ENCODE measurements around the gene USHBP1.

The USHBP1 gene

DNA sequence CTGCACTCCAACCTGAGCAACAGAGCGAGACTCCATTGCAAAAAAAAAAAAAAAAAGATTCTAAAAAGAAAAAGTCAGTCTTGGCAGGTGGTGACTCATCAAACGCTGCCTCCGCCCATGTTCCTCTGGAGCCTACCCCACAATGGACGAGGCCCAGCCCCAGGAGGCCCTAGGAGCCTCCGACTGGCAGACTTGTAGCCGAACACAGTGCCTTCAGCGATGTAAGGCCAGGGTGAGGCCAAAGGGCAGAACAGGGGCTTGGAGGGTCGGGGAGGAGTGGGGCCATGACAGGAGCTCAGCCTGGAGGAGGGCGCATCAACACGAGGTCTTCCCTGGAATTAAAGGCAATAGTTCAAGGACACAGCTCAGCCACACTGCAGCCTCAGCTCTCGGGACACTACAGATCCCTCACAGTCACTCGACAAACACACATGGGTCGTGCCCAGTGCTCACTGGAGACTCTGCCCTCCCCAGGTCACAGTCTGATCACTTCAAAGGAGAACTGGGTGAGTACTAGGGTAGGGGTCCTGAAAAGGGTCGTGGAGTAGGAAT is 44.3 kb downstream of the USHBP1 start:
- H3K36me3 ChIP-seq (ENCODE audit: insufficient read depth, low read length), result peaks cover 5% of the 10 kb centered on the region; the same call in 1 of the 2 replicates
- DNase-seq (ENCODE audit: low read depth, low spot score), result no peak
- H3K9me3 ChIP-seq (ENCODE audit: low read depth, low read length), result no peaks in the 10 kb centered on the region
- no peak overlapping the region for H3K4me3 ChIP-seq
- no peak for TF ChIP-seq POLR2AphosphoS5 (IDR thresholded peaks at IDR 0.05; ENCODE audit: borderline replicate concordance, low read depth, low read length)
- TF ChIP-seq EZH2 (IDR thresholded peaks at IDR 0.05), result no peak
- no peak for TF ChIP-seq FOXP2 (optimal IDR thresholded peaks at IDR 0.05; ENCODE audit: control extremely low read depth, extremely low read length, insufficient read depth)
- no peak overlapping the region for H3K9ac ChIP-seq (ENCODE audit: insufficient read length)
- H3K27ac ChIP-seq, result no peak overlapping the region

DNA sequence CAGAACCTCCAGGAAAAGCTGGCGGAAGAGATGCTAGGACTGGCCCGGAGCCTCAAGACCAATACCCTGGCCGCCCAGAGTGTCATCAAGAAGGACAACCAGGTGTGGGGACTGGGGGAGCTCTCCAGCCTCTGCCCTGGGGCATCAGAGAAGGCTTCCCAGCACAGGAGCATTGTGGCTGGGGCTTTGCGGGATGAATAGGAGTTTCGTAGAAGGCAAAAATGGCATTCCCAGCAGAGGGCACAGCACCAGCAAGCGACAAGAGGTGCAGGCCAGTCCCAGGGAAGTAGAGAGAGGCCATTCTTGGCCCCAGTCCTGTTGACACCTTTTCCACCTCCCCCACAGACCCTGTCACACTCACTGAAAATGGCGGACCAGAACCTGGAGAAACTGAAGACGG is 45.3 kb downstream of the USHBP1 start:
- Histone ChIP-seq H3K9ac (ENCODE audit: insufficient read length) (no peak overlapping the region), H3K27ac (no peak overlapping the region), H3K36me3 (ENCODE audit: insufficient read depth, low read length) (peaks cover 5% of the 10 kb centered on the region; the same call in 1 of the 2 replicates), H3K9me3 (ENCODE audit: low read depth, low read length) (no peaks in the 10 kb centered on the region), H3K4me3 (no peak overlapping the region)
- TF ChIP-seq EZH2 (IDR thresholded peaks at IDR 0.05) (no peak), FOXP2 (optimal IDR thresholded peaks at IDR 0.05; ENCODE audit: control extremely low read depth, extremely low read length, insufficient read depth) (no peak), POLR2AphosphoS5 (IDR thresholded peaks at IDR 0.05; ENCODE audit: borderline replicate concordance, low read depth, low read length) (no peak)
- DNase-seq (ENCODE audit: low read depth, low spot score), result no peak

GRCh38 chr19:17216058-17216670 is 48.4 kb downstream of the USHBP1 start:
- TF ChIP-seq FOXP2 (optimal IDR thresholded peaks at IDR 0.05; ENCODE audit: control extremely low read depth, extremely low read length, insufficient read depth) (no peak), EZH2 (IDR thresholded peaks at IDR 0.05) (no peak), POLR2AphosphoS5 (IDR thresholded peaks at IDR 0.05; ENCODE audit: borderline replicate concordance, low read depth, low read length) (no peak)
- H3K9me3 ChIP-seq (ENCODE audit: low read depth, low read length), result no peaks in the 10 kb centered on the region

GRCh38 chr19:17215127-17215971 is 49.2 kb downstream of the USHBP1 start, which contains the start of gene USE1:
USE1 (plus strand) TSS chr19:17215357; CDS start chr19:17215406, 49 bp downstream.
- peak within 1 kb of the TSS; percentile 92 for H3K9ac ChIP-seq (ENCODE audit: insufficient read length)
- H3K27ac ChIP-seq, result peak within 1 kb of the TSS; percentile 97
- H3K36me3 ChIP-seq (ENCODE audit: insufficient read depth, low read length), result peaks cover 5% of the 10 kb centered on the region; the same call in 1 of the 2 replicates
- peak; percentile 64 for DNase-seq (ENCODE audit: low read depth, low spot score)
- no peaks in the 10 kb centered on the region for H3K9me3 ChIP-seq (ENCODE audit: low read depth, low read length)
- peak; percentile 72 for TF ChIP-seq FOXP2 (optimal IDR thresholded peaks at IDR 0.05; ENCODE audit: control extremely low read depth, extremely low read length, insufficient read depth)
- TF ChIP-seq EZH2 (IDR thresholded peaks at IDR 0.05), result no peak
- peak; percentile 87 for TF ChIP-seq POLR2AphosphoS5 (IDR thresholded peaks at IDR 0.05; ENCODE audit: borderline replicate concordance, low read depth, low read length)
- peak within 1 kb of the TSS; percentile 88 for H3K4me3 ChIP-seq

More at GRCh38 chr19:17216058-17216670, 48.4 kb downstream of the USHBP1 start:
- Histone ChIP-seq H3K36me3 (ENCODE audit: insufficient read depth, low read length) (peaks cover 5% of the 10 kb centered on the region; the same call in 1 of the 2 replicates), H3K4me3 (peak overlapping the region; percentile 88), H3K27ac (peak overlapping the region; percentile 97), H3K9ac (ENCODE audit: insufficient read length) (no peak overlapping the region)
- no peak for DNase-seq (ENCODE audit: low read depth, low spot score)

- H3K9ac ChIP-seq (ENCODE audit: insufficient read length), result peak overlapping the region; percentile 92
- H3K27ac ChIP-seq, result peak overlapping the region; percentile 97
- peaks cover 5% of the 10 kb centered on the region; the same call in 1 of the 2 replicates for H3K36me3 ChIP-seq (ENCODE audit: insufficient read depth, low read length)
- H3K4me3 ChIP-seq, result peak overlapping the region; percentile 88
- DNase-seq (ENCODE audit: low read depth, low spot score), result no peak
- no peaks in the 10 kb centered on the region for H3K9me3 ChIP-seq (ENCODE audit: low read depth, low read length)
- TF ChIP-seq FOXP2 (optimal IDR thresholded peaks at IDR 0.05; ENCODE audit: control extremely low read depth, extremely low read length, insufficient read depth) (no peak), POLR2AphosphoS5 (IDR thresholded peaks at IDR 0.05; ENCODE audit: borderline replicate concordance, low read depth, low read length) (no peak), EZH2 (IDR thresholded peaks at IDR 0.05) (no peak)
Observed at GRCh38 chr19:17214508-17215126, 49.9 kb downstream of the USHBP1 start.

- no peak for DNase-seq (ENCODE audit: low read depth, low spot score)
- no peak overlapping the region for H3K27ac ChIP-seq
- TF ChIP-seq FOXP2 (optimal IDR thresholded peaks at IDR 0.05; ENCODE audit: control extremely low read depth, extremely low read length, insufficient read depth) (no peak), EZH2 (IDR thresholded peaks at IDR 0.05) (no peak), POLR2AphosphoS5 (IDR thresholded peaks at IDR 0.05; ENCODE audit: borderline replicate concordance, low read depth, low read length) (no peak)
- H3K4me3 ChIP-seq, result no peak overlapping the region
- H3K9ac ChIP-seq (ENCODE audit: insufficient read length), result no peak overlapping the region
- no peaks in the 10 kb centered on the region; the same call in 1 of the 2 replicates for H3K36me3 ChIP-seq (ENCODE audit: insufficient read depth, low read length)
- H3K9me3 ChIP-seq (ENCODE audit: low read depth, low read length), result no peaks in the 10 kb centered on the region
Observed at GRCh38 chr19:17213334-17213733, 51.2 kb downstream of the USHBP1 start.

DNA sequence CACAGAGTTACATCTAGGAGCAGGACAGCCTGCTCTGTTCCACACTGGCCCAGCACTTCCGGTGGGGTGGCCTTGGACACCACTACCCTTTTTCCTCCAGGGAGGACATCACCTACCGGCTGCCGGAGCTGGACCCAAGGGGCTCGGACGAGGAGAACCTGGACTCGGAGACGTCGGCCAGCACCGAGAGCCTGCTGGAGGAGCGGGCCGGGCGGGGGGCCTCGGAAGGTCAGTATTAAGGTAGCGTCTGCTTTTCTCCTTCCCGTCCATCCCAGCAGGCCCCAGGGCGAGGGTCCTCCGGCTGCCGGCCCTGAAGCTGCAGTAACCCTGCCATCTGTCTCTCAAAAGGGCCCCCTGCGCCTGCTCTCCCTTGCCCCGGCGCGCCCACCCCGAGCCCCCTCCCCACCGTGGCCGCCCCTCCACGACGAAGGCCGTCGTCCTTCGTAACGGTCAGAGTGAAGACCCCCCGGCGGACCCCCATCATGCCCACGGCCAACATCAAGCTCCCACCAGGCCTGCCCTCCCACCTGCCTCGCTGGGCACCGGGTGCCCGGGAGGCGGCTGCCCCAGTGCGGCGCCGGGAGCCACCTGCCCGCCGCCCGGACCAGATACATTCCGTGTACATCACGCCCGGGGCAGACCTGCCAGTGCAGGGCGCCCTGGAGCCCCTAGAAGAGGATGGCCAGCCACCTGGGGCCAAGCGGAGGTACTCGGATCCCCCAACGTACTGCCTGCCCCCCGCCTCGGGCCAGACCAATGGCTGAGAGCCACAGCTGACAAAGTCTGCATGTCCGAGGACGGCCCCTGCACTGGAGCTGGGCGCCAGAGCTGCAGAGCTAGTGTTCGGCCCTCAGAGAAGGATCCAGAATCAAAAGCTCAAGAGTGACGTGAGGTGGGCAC is 52.7 kb downstream of the USHBP1 start:
- H3K27ac ChIP-seq, result no peak overlapping the region

More for the DNA sequence above, 52.7 kb downstream of the USHBP1 start:
- no peak overlapping the region for H3K4me3 ChIP-seq
- no peak overlapping the region for H3K9ac ChIP-seq (ENCODE audit: insufficient read length)
- TF ChIP-seq POLR2AphosphoS5 (IDR thresholded peaks at IDR 0.05; ENCODE audit: borderline replicate concordance, low read depth, low read length) (no peak), FOXP2 (optimal IDR thresholded peaks at IDR 0.05; ENCODE audit: control extremely low read depth, extremely low read length, insufficient read depth) (no peak), EZH2 (IDR thresholded peaks at IDR 0.05) (no peak)
- no peak for DNase-seq (ENCODE audit: low read depth, low spot score)
- no peaks in the 10 kb centered on the region for H3K9me3 ChIP-seq (ENCODE audit: low read depth, low read length)
- H3K36me3 ChIP-seq (ENCODE audit: insufficient read depth, low read length), result no peaks in the 10 kb centered on the region
